Measurements from ENCODE around the gene RPS6KA4. TPM values are rescaled to one million over a fixed set of nuclear protein-coding genes. Genes with fewer than 3 reads are reported as not detected.

RPS6KA4 gene
- total and polyA plus RNA-seq, 4 experiments from 2014 or later = 6.7 to 38.7 (median 23.2) TPM

GRCh38 chr11:64400102-64400501, 41.1 kb downstream of the RPS6KA4 start:
- H3K27me3 ChIP-seq (ENCODE audit: insufficient read depth, low read length) = no peaks in the 10 kb centered on the region
- no peaks in the 10 kb centered on the region for H3K36me3 ChIP-seq (ENCODE audit: insufficient read depth, low read length)
- no peaks in the 10 kb centered on the region for H3K9me3 Mint-ChIP-seq
- no peak overlapping the region for H3K4me3 ChIP-seq (ENCODE audit: low read length in 2 of 2)
- no peaks in the 10 kb centered on the region for H3K36me3 Mint-ChIP-seq
- no peak overlapping the region for H3K4me3 Mint-ChIP-seq
- CTCF ChIA-PET (ENCODE audit: partially characterized antibody) = no interaction called here
- no peak for DNase-seq
- intact Hi-C loops (cut with micrococcal nuclease) = no loop called here
- no peak overlapping the region for H3K27ac ChIP-seq (ENCODE audit: low read depth, low read length)
- H3K4me1 Mint-ChIP-seq = peaks cover 0 to 4% (median 0%) of the 10 kb centered on the region in 4 donors
- no peak overlapping the region for H3K27ac Mint-ChIP-seq
- H3K9me3 ChIP-seq (ENCODE audit: control insufficient read depth in 1 of 2, low read length in 2 of 2) = no peaks in the 10 kb centered on the region
- POLR2A ChIA-PET (ENCODE audit: partially characterized antibody) = no interaction called here
- no peaks in the 10 kb centered on the region for H3K4me1 ChIP-seq (ENCODE audit: insufficient read depth, low read length)
- H3K27me3 Mint-ChIP-seq = peaks cover 16 to 19% of the 10 kb centered on the region in 2 donors

- H3K27me3 Mint-ChIP-seq = peaks cover 13 to 16% of the 10 kb centered on the region in 2 donors
- no peaks in the 10 kb centered on the region for H3K36me3 Mint-ChIP-seq
- H3K4me1 Mint-ChIP-seq = peaks cover 0 to under 1% (median 0%) of the 10 kb centered on the region in 4 donors
- H3K27ac ChIP-seq (ENCODE audit: low read depth, low read length) = no peak overlapping the region
- H3K4me1 ChIP-seq (ENCODE audit: insufficient read depth, low read length) = no peaks in the 10 kb centered on the region
- POLR2A ChIA-PET (ENCODE audit: partially characterized antibody) = no interaction called here
- no peaks in the 10 kb centered on the region for H3K9me3 ChIP-seq (ENCODE audit: control insufficient read depth in 1 of 2, low read length in 2 of 2)
- H3K27ac Mint-ChIP-seq = no peak overlapping the region
- no peaks in the 10 kb centered on the region for H3K9me3 Mint-ChIP-seq
- DNase-seq = no peak
- no peaks in the 10 kb centered on the region for H3K36me3 ChIP-seq (ENCODE audit: insufficient read depth, low read length)
- CTCF ChIA-PET (ENCODE audit: partially characterized antibody) = no interaction called here
- no peak overlapping the region for H3K4me3 ChIP-seq (ENCODE audit: low read length in 2 of 2)
- intact Hi-C loops (cut with micrococcal nuclease) = no loop called here
- H3K4me3 Mint-ChIP-seq = no peak overlapping the region
- no peaks in the 10 kb centered on the region for H3K27me3 ChIP-seq (ENCODE audit: insufficient read depth, low read length)
Measured at GRCh38 chr11:64400667-64401066, 41.7 kb downstream of the RPS6KA4 start.

GRCh38 chr11:64401775-64402174, 42.8 kb downstream of the RPS6KA4 start:
- Histone ChIP-seq H3K4me3 (ENCODE audit: low read length in 2 of 2) (no peak overlapping the region), H3K9me3 (ENCODE audit: control insufficient read depth in 1 of 2, low read length in 2 of 2) (no peaks in the 10 kb centered on the region), H3K4me1 (ENCODE audit: insufficient read depth, low read length) (no peaks in the 10 kb centered on the region), H3K27me3 (ENCODE audit: insufficient read depth, low read length) (no peaks in the 10 kb centered on the region), H3K27ac (ENCODE audit: low read depth, low read length) (no peak overlapping the region), H3K36me3 (ENCODE audit: insufficient read depth, low read length) (no peaks in the 10 kb centered on the region)
- Mint-ChIP-seq H3K4me1 (no peaks in the 10 kb centered on the region), H3K9me3 (no peaks in the 10 kb centered on the region), H3K36me3 (no peaks in the 10 kb centered on the region), H3K4me3 (no peak overlapping the region), H3K27me3 (peaks cover 13 to 16% of the 10 kb centered on the region in 2 donors), H3K27ac (no peak overlapping the region)
- CTCF ChIA-PET (ENCODE audit: partially characterized antibody) = no interaction called here
- no peak for DNase-seq
- intact Hi-C loops (cut with micrococcal nuclease) = no loop called here
- POLR2A ChIA-PET (ENCODE audit: partially characterized antibody) = no interaction called here

- no peaks in the 10 kb centered on the region for H3K36me3 Mint-ChIP-seq
Measured at GRCh38 chr11:64403106-64403505, 44.1 kb downstream of the RPS6KA4 start.

GRCh38 chr11:64406221-64406946, 47.4 kb downstream of the RPS6KA4 start:
- Histone ChIP-seq H3K36me3 (ENCODE audit: insufficient read depth, low read length) (no peaks in the 10 kb centered on the region), H3K4me3 (ENCODE audit: low read length in 2 of 2) (no peak overlapping the region), H3K27me3 (ENCODE audit: insufficient read depth, low read length) (no peaks in the 10 kb centered on the region), H3K9me3 (ENCODE audit: control insufficient read depth in 1 of 2, low read length in 2 of 2) (no peaks in the 10 kb centered on the region), H3K4me1 (ENCODE audit: insufficient read depth, low read length) (no peaks in the 10 kb centered on the region), H3K27ac (ENCODE audit: low read depth, low read length) (no peak overlapping the region)
- Mint-ChIP-seq H3K9me3 (no peaks in the 10 kb centered on the region), H3K36me3 (no peaks in the 10 kb centered on the region), H3K4me1 (no peaks in the 10 kb centered on the region), H3K27ac (no peak overlapping the region), H3K4me3 (no peak overlapping the region), H3K27me3 (peaks cover 9 to 18% of the 10 kb centered on the region in 2 donors)
- intact Hi-C loops (cut with micrococcal nuclease) = no loop called here
- DNase-seq = no peak
- CTCF ChIA-PET (ENCODE audit: partially characterized antibody) = no interaction called here
- POLR2A ChIA-PET (ENCODE audit: partially characterized antibody) = no interaction called here

More at GRCh38 chr11:64403106-64403505, 44.1 kb downstream of the RPS6KA4 start:
- H3K27me3 ChIP-seq (ENCODE audit: insufficient read depth, low read length) = no peaks in the 10 kb centered on the region
- H3K4me1 ChIP-seq (ENCODE audit: insufficient read depth, low read length) = no peaks in the 10 kb centered on the region
- no peak overlapping the region for H3K27ac ChIP-seq (ENCODE audit: low read depth, low read length)
- Mint-ChIP-seq H3K27ac (no peak overlapping the region), H3K4me1 (no peaks in the 10 kb centered on the region), H3K4me3 (no peak overlapping the region), H3K9me3 (no peaks in the 10 kb centered on the region), H3K27me3 (peaks cover 9 to 20% of the 10 kb centered on the region in 2 donors)
- H3K4me3 ChIP-seq (ENCODE audit: low read length in 2 of 2) = no peak overlapping the region
- ChIA-PET POLR2A (ENCODE audit: partially characterized antibody) (no interaction called here), CTCF (ENCODE audit: partially characterized antibody) (no interaction called here)
- no peaks in the 10 kb centered on the region for H3K36me3 ChIP-seq (ENCODE audit: insufficient read depth, low read length)
- intact Hi-C loops (cut with micrococcal nuclease) = no loop called here
- no peaks in the 10 kb centered on the region for H3K9me3 ChIP-seq (ENCODE audit: control insufficient read depth in 1 of 2, low read length in 2 of 2)
- DNase-seq = no peak

GRCh38 chr11:64407221-64407620, 48.3 kb downstream of the RPS6KA4 start:
- H3K4me3 ChIP-seq (ENCODE audit: low read length in 2 of 2) = no peak overlapping the region
- intact Hi-C loops (cut with micrococcal nuclease) = no loop called here
- no peak overlapping the region for H3K27ac ChIP-seq (ENCODE audit: low read depth, low read length)
- Mint-ChIP-seq H3K9me3 (no peaks in the 10 kb centered on the region), H3K27me3 (peaks cover 6 to 18% of the 10 kb centered on the region in 2 donors), H3K27ac (no peak overlapping the region), H3K36me3 (no peaks in the 10 kb centered on the region), H3K4me3 (no peak overlapping the region), H3K4me1 (no peaks in the 10 kb centered on the region)
- H3K4me1 ChIP-seq (ENCODE audit: insufficient read depth, low read length) = no peaks in the 10 kb centered on the region
- no peaks in the 10 kb centered on the region for H3K27me3 ChIP-seq (ENCODE audit: insufficient read depth, low read length)
- no peaks in the 10 kb centered on the region for H3K36me3 ChIP-seq (ENCODE audit: insufficient read depth, low read length)
- H3K9me3 ChIP-seq (ENCODE audit: control insufficient read depth in 1 of 2, low read length in 2 of 2) = no peaks in the 10 kb centered on the region
- ChIA-PET CTCF (ENCODE audit: partially characterized antibody) (interaction anchor here (1.3 kb wide), 1 partner anchor 42 kb away, joined by 5 read pairs; no protein-coding TSS in a partner anchor), POLR2A (ENCODE audit: partially characterized antibody) (no interaction called here)
- no peak for DNase-seq

- no peaks in the 10 kb centered on the region for H3K36me3 ChIP-seq (ENCODE audit: insufficient read depth, low read length)
- no peak overlapping the region for H3K4me3 ChIP-seq (ENCODE audit: low read length in 2 of 2)
- no peaks in the 10 kb centered on the region for H3K27me3 ChIP-seq (ENCODE audit: insufficient read depth, low read length)
- peak overlapping the region in 1 of 7 donors; percentile 38 for H3K27ac Mint-ChIP-seq
- H3K27ac ChIP-seq (ENCODE audit: low read depth, low read length) = no peak overlapping the region
- no peaks in the 10 kb centered on the region for H3K9me3 Mint-ChIP-seq
- POLR2A ChIA-PET (ENCODE audit: partially characterized antibody) = no interaction called here
- H3K4me1 ChIP-seq (ENCODE audit: insufficient read depth, low read length) = no peaks in the 10 kb centered on the region
- CTCF ChIA-PET (ENCODE audit: partially characterized antibody) = interaction anchor here (1.3 kb wide), 1 partner anchor 42 kb away, joined by 5 read pairs; no protein-coding TSS in a partner anchor
- DNase-seq = no peak
- intact Hi-C loops (cut with micrococcal nuclease) = no loop called here
- H3K9me3 ChIP-seq (ENCODE audit: control insufficient read depth in 1 of 2, low read length in 2 of 2) = no peaks in the 10 kb centered on the region
- no peaks in the 10 kb centered on the region for H3K4me1 Mint-ChIP-seq
- peaks cover 6 to 18% of the 10 kb centered on the region in 2 donors for H3K27me3 Mint-ChIP-seq
- H3K4me3 Mint-ChIP-seq = no peak overlapping the region
- no peaks in the 10 kb centered on the region for H3K36me3 Mint-ChIP-seq
Measured at GRCh38 chr11:64407630-64408029, 48.7 kb downstream of the RPS6KA4 start.
